Stimulated activated CD4-positive, alpha-beta T cell treated with anti-CD3 and anti-CD28 coated beads, Interleukin-1b, Interleukin-23, amount 100 ng/mL, for 48 hours (primary cell): Measurements from ENCODE around the gene ATP2A3.
"Not testable (repeated sequence)": the region's sequence is repeated elsewhere in the genome, so short reads cannot be mapped to it uniquely, and the experiment has no call there.

Source experiments
- DNase-seq: peaks from one replicate; pipeline ENCODE4 v3.0.0-alpha.2; 2020

Gene ATP2A3

DNA sequence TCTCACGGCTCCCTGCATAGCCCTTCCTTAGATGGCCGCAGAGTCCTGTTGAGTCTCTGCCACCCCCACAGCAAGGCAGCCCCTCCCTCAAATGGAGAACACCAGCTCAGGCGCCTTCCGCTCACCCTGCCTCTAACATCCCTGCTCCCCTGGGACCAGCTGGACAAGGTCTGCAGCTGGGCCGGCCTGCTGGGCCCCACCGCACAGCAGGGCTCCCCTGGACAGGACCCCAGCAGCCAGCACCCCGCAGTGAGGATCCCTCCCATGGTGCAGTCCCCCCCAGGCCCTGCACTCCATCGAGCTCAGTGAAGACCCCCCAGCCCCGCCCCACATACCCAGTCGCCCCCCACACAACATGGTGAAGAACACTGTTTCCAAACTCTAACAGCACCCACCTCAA lies 10.2 kb downstream of the ATP2A3 start:
- no peak for DNase-seq

DNA sequence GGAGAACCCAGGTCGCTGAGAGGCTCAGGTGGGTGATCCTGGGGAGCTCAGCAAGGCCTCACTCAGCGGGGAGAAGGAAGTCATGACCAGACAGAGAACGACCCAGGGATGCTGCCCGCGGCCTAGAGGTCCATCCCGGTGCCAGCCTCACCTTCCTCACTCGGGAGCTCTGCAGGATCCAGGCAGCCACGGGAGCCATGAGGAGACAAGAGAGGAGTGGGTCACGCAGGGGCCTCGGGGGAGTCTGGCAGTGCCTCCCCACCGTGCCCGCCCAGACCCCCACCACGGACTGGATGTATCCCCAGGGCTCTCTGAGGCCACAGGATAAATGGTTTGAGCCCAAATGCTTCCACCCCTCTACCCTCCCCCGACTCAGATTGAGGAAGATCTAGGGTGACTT lies 10.7 kb downstream of the ATP2A3 start:
- no peak for DNase-seq

DNA sequence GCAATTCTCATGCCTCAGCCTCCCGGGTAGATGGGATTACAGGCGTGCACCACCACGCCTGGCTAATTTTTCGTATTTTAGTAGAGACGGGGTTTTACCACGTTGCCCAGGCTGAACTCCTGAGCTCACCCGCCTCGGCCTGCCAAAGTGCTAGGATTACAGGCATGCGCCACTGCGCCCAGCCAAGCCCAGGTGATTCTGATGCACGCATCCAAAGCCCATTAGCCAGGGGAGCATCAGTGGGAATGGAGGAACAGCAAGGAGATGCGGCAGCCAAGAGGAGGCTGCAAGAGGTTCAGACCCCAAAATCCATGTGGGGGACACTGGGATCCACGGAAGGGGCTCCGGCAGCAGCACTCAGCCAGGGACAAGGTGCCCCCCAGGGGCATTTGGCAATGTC lies 12.1 kb downstream of the ATP2A3 start:
- DNase-seq: no peak

DNA sequence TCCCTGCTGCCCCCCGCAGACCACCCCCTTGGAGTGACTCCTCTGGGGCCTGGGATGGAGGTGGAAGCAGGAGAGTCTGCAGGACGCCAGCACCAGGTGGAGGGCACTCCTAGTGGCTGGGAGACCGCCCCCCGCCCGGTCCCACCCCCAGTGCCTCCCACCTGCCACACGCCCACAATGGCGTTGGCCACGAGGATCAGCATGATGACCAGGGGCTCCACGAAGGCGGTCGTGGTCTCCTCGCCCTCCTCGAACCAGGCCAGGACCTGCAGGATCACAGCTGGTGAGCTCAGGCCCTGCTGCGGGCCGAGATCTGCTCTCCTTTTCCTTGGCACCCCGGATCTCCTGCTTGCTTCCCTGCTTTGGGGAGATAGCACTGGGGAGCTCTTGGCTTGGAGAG lies 12.8 kb downstream of the ATP2A3 start:
- DNase-seq: no peak

DNA sequence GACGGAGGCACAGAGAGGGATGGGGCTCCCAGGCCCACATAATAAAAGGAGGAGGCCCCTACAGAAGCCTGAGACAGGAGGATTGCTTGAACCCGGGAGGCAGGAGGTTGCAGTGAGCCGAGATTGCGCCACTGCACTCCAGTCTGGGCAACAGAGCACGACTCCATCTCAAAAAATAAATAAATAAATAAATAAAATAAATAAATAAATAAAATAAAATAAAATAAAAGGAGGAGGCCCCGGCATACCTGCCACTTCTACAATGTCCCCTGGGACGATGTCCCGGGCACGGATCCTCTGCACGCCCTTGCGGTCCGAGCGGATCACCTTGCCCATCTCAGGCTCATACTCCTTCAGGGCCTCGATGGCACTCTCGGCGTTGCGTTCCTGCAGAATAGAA lies 13.2 kb downstream of the ATP2A3 start:
- no peak for DNase-seq

DNA sequence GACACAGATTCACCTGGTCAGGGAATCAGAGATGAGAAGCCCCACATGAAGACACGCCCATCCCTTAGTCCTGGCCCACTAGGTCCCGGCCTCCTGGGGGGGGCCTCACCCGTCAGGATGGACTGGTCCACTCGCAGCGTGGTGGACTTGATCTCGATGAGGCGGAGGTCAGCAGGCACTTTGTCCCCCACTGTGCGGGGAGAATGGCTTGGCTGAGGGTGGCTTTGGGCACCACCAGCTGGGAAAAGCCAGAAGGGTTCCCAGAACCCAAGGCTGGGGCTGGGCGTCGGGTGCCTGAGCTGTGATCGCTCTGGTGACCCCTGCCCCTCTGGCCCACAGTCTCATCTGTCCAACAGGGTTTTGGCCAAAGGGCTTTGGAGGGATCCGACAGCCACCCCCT lies 13.7 kb downstream of the ATP2A3 start:
- DNase-seq: no peak

DNA sequence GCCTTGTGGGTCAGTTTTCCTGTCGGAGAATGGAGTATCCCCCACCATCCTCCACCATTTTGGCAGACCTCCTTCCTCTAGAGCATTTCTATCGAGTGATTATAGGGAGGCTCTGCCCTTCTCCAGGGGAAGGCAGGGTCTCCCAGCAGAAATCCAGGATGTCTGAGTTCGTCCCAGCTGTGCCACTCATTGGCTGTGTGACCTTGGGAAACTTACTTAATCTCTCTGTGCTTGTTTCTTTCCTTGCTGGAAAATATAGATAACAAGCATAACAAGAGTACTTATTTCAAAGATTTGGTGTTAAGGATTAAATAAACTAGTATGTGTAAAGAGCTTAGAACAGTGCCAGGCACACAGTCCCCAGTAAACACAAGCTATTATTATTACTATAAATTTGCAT lies 14.8 kb downstream of the ATP2A3 start:
- DNase-seq: no peak

DNA sequence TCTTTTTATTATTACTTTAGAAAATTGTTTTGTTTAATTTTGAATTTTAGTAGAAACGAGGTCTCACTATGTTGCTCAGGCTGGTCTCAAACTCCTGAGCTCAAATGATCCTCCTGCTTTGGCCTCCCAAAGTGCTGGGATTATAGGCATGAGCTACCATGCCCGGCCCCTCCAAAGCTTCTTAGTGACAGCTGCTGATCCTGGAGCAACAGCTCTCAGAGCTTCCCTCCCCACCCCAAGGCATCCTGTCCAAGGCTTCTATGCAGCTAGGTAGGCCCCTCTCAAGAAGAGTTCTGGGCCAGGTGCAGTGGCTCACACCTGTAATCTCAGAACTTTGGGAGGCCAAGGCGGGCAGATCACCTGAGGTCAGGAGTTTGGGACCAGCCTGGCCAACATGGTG lies 15.7 kb downstream of the ATP2A3 start:
- not testable (repeated sequence) for DNase-seq

DNA sequence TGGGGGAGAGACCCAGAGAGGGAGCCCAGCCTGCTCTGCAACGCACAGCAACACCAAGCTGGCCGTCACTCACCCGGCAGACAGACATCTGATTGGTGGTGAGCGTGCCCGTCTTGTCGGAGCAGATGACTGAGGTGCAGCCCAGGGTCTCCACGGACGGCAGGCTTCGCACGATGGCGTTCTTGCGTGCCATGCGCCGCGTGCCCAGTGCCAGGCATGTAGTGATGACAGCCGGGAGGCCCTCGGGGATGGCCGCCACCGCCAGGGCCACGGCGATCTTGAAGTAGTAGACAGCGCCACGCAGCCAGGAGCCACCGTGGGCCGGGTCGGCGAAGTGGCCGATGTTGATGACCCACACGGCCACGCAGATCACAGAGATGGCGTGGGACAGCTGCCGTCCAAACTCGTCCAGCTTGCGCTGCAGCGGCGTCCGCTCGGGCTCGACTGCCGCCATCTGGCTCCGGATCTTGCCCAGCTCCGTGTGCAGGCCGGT lies 16.9 kb downstream of the ATP2A3 start:
- DNase-seq: no peak

DNA sequence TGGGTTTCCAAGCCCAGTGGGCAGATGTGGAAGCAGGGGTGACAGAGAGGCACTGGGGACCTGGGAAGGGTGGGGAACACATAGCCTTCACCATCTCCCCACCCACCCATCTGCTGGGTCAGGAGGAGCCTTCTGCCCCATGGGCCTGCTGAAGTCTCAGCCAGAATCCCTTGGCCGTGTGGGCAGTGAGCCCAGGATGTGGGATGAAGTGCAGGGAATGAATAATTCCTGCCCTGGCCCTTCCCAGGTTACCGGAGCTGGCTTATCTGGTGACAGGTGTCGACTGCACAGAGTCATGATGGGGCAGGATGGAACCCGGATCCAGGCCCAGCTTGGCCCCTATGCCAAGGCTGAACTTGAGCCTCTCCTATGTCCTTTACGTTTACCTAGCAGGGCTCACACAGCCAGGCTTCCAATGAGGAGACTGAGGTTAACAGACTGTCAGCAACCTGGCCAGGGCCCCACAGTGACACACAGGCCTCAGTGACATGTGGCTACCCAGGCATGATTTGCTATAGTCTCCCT lies 17.5 kb downstream of the ATP2A3 start:
- no peak for DNase-seq

DNA sequence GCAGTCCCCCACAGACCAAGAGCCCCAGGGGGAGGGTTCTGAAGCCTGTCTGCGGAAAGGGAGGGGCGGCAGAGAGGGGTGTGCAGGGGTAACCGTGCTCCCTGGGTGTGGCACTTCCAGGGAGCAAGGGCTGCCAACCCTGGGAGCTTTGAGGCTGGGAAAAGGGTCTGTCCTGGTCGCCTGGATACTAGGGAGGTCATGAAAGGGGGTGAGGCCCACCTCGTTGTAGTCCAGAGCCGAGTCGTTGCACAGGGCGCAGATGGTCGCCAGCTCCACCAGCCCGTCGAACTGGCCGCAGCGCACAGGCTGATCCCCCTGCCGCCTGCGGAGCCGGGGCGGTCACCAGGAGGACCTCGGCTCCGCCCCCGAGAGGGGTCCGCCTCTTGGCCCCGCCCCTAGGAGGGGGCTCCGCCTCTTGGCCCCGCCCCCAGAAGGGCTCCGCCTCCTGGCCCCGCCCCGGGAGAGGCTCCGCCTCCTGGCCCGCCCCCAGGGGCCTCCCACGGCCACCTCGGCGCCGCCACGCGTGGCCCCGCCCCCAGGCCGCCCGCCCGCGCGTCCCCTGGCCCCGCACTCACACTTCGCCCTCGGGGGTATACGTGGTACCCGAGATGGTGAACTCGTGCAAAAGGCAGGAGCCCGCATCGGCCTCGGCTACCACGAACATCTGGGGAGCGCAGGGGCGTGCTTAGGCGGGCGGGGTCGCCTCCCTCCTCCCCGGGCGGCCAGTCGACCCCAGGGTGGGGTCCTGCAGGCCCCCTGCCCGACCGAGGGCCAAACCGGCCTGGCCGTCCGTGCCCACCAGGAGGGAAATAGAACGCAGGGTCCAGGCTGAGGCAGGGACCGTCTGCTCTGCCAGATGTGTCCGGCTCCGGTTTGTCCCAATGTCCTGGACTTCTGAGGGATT lies 19.5 kb downstream of the ATP2A3 start:
- peak; percentile 33 for DNase-seq

DNA sequence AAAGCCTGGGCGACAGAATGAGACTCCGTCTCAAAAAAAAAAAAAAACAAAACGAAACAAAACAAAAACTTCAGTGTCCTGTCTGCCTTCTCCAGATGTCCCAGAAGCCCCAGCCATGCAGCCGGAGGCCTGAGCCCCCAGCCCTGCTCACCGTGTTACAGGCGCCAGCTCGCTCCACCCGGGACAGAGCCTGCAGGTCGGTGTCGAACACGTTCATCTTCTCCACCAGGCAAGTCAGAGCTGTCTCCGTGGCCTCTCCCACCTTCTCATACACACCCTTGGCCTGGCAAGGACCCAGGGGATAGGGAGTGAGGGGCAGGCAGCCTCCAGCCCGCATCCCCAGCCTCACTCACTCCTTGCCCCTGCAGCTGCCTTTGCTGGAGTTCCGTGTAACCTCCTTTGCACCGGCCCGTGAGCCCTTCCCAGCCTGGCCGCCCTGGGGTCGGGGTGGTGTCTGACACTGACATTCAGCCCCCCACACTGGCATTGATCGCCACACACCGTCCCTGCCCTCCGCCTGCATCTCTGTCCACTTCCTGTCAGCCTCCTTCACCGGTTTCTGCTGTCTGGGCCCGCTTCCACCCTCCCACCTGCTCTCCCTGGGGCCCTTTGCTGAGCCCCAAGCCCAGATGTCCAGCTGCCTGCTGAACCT lies 20.9 kb downstream of the ATP2A3 start:
- no peak for DNase-seq

DNA sequence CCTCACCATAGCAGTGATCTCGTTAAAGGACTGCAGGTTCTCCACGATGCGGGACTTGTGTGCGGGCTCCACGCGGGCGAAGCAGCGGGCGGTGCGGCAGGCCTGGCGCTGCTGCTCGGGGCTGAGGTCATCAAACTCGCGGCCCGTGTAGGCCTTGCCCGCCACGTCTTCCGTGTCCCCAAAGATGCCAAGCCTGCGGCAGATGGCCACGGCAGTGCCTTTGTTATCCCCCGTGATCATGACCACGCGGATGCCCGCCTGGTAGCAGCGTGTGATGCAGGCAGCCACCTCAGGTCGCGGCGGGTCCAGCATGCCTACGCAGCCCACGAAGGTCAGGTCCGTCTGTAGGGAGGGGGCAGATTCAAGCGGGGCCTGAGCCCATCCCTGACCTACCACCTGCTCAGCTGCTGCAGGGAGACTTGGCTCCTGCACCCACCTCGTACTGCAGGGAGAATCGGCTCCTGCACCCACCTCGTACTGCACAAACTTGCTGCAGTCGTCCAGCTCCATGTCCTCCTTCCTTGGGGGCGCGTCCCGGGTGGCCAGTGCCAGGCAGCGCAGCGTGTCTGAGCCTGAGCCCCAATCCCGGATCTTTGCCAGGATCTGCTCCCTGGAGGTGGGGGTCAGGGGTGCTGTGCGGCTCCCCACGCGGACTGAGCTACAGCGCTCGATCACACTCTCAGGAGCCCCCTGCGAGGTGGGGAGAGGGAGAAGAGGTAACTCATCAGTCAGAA lies 23.1 kb downstream of the ATP2A3 start:
- DNase-seq: no peak

DNA sequence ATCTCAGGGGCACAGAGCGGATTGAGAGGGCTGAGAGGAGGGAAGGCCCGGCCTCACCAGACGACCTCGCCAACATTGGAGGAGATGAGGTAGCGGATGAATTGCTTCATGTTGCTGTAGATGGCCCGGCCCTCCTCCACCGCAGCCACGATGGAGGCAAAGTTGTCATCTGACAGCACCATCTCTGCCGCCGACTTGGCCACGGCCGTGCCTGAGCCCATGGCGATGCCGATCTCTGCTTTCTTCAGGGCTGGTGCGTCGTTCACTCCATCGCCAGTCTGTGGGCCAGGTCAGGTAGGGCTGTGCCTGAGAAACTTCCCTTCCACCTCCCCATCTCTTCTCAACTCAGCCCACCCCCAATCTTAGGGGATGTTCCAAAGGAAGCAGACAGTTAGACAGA lies 26.9 kb downstream of the ATP2A3 start:
- DNase-seq: no peak

DNA sequence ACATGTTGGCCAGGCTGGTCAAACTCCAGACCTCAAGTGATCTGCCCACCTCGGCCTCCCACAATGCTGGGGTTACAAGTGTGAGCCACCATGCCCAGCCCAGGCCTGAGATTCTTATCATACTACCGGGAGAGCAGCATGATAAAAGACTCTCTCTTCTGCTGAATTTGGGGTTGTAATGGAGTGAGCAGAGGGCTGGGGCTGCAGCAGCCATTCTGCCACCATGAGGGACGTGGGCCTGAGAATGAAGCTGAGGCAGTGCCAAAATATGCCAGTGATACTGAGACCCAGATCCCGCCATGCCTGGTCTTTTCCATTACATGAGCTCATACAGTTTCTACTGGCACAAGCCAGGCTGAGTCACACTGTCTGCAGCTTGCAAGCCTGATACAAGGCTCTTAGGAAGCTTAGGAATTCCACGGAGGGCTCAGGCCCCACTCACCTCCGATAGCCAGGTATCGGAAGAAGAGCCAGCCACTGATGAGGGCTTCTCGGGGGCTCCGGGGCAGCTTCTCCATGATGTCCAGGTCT lies 28.3 kb downstream of the ATP2A3 start:
- DNase-seq: no peak

DNA sequence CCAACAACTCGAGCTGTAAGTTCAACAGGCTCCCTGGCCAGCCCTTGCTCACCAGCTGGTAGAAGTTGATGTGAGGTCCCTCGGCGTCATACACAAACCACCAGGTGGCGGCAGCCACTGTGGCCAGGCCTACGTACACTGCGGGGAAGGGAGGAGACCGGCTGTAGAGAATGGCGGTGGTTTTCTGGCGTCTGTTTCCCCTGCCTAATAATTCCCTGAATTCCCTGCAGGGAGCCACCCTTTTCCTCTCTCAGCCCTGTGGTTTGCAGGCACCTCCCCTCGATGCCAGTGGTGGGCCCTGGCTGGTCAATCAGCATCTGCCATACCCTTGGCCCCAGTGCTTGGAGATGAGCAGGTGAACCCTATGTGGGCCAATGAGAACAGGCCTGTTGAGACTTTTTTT lies 29.1 kb downstream of the ATP2A3 start:
- DNase-seq: no peak

DNA sequence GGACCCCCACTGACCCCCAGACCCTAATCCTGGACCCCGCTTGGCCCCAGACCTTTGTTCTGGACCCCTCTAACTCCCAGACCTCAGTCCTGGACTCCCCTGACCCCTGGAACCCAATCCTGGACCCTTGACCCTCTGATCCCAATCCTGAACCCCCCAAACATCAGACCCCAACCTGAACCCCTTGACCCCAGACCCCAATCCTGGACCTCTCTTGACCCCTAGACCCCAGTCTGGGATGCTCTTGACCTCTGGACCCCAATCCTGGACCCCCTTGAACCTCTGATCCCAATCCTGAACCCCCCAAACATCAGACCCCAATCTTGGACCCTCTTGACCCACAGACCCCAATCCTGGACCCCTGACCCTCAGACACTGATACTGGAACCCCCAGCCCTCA lies 34.5 kb downstream of the ATP2A3 start:
- DNase-seq: no peak

DNA sequence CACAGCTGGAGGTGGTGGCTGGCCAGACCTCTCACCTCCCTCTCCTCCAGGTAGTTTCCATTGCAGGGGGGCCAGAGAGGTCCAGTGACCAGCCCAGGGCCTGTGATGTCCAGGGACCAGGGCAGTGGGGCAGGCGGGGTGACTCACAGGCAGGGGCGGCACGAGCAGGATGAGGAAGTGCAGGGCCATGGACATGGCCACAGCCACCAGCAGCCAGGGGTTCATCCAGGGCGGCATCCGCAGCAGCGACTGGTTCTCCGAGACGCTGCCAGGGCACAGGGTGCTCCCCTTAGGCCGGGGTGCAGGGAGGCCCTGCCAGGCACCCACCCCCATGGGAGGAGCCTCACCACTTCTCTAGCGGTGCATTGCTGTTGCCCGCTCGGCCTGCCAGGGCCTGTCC lies 35.1 kb downstream of the ATP2A3 start:
- DNase-seq: no peak

DNA sequence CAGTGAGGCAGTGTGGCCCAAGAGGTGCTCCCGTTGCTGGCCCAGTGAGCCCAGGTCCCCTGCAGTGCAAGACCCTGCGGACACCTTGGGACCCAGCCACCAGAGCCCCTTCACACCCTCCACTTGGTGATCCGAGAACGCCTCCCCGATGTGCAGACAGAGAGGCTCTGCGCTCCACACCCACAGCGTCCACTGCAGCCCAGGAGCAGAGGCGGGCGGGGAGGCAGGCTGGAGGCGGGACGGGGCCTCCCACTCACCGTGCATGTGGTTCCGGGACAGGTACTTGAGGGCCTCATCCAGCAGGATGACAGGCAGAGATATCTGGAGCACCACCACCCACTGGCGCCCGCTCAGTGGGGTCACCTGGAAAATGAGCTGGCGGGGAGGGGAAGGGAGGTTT lies 35.8 kb downstream of the ATP2A3 start:
- DNase-seq: no peak

DNA sequence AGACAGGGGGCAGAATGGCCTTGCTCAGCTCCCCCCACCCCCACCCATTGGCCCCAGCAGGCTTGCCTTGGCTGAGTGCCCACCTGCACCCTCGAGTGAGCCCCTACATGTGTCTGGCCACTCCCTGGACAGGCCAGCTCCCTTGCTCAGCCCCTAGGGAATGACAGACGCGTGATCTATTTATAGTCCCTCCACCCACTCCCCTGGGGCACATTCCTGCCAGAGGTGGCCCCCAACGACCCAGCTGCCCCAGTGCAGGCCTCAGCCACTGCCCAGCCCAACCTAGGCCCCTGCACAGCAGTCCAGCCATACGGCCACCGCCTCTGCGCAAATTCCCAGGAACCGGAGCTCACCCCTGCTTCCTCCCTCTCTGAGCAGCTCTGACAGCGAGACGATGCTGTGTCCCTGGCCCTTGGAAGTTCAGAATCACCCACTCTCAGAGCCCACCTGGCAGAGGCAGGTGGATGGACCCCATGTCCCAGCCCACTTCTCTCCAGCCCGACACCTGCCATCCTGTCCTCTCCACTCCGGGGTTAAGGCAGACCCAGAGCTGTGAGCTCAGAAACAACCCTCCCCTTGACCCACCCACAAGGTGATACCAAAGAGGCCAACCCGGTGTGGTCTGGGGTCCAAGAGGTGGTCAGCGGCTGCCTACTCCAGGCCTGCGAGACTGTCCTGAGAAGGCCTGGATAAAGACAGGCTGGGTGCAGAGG lies 36.5 kb downstream of the ATP2A3 start:
- DNase-seq: no peak

DNA sequence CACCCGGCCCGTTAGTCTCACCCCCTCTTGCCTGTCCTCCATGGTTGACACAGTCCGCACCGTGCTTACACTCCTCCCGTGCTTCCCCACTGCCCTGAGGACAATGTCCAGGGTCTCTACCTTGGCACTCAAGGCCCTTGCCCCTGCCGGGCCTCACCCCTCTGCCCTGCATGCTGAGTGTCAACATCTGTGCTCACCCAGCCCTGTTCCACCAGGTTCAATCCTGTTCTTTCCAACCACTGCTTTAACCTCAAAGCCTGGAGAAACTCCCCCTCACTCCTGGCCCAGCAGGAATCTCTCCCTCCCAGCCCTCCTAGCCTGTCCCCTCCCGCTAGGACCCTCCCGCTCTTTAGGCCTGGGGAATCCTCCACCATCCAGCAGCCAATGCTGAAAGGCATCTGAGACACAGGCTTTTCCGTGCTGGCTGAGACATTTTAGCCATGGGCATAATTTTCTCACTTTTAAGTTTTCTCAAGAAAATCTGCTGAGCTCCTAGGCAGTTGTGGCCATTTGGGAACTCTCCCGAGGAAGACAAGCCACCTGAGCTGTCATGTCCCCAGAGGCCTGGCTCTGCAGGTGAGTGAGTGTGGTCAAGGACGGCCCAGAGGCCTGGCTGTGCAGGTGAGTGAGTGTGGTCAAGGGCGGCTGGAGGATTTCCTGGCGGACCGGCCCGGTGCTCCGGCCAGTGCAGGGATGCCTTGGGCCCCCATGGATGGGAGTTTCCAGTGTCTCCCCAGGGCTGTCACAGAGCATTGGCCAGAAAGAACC lies 37.2 kb downstream of the ATP2A3 start:
- no peak for DNase-seq
